DMS53 (cell line): ENCODE results near the gene WNT9A.

Experiments
- DNase-seq: peaks from one replicate; lab custom pipeline; 2025; lab: John Stamatoyannopoulos, UW

WNT9A gene

GRCh38 chr1:227924168-227924832, 23.4 kb downstream of the WNT9A start:
- DNase-seq, result no peak

GRCh38 chr1:227923353-227924167, 24.2 kb downstream of the WNT9A start:
- no peak for DNase-seq

- DNase-seq, result no peak
Observed at GRCh38 chr1:227922501-227923352, 25.0 kb downstream of the WNT9A start.

GRCh38 chr1:227921461-227922185, 26.1 kb downstream of the WNT9A start:
- no peak for DNase-seq

GRCh38 chr1:227920896-227921295, 26.8 kb downstream of the WNT9A start:
- no peak for DNase-seq

- DNase-seq, result no peak
Observed at GRCh38 chr1:227920426-227920825, 27.3 kb downstream of the WNT9A start.

- no peak for DNase-seq
Observed at GRCh38 chr1:227919906-227920305, 27.8 kb downstream of the WNT9A start.

GRCh38 chr1:227918736-227919135, 29.0 kb downstream of the WNT9A start:
- no peak for DNase-seq

- no peak for DNase-seq
Observed at GRCh38 chr1:227918083-227918700, 29.5 kb downstream of the WNT9A start.

GRCh38 chr1:227917081-227917950, 30.4 kb downstream of the WNT9A start:
- no peak for DNase-seq

- no peak for DNase-seq
Observed at GRCh38 chr1:227916655-227917054, 31.1 kb downstream of the WNT9A start.

GRCh38 chr1:227915564-227916553, 31.9 kb downstream of the WNT9A start:
- DNase-seq, result no peak

- no peak for DNase-seq
Observed at GRCh38 chr1:227914801-227915563, 32.8 kb downstream of the WNT9A start.

GRCh38 chr1:227913764-227914721, 33.7 kb downstream of the WNT9A start:
- no peak for DNase-seq

GRCh38 chr1:227913396-227913763, 34.4 kb downstream of the WNT9A start:
- DNase-seq, result no peak

- no peak for DNase-seq
Observed at GRCh38 chr1:227912866-227913265, 34.9 kb downstream of the WNT9A start.

- DNase-seq, result no peak
Observed at GRCh38 chr1:227911376-227911775, 36.4 kb downstream of the WNT9A start.
